ENCODE results near the gene RCAN2. TPM values are rescaled to one million over a fixed set of nuclear protein-coding genes. Genes with fewer than 3 reads are reported as not detected.

The RCAN2 gene
- total and polyA plus RNA-seq, 11 donors: 86.4 to 331 (median 311) TPM

DNA sequence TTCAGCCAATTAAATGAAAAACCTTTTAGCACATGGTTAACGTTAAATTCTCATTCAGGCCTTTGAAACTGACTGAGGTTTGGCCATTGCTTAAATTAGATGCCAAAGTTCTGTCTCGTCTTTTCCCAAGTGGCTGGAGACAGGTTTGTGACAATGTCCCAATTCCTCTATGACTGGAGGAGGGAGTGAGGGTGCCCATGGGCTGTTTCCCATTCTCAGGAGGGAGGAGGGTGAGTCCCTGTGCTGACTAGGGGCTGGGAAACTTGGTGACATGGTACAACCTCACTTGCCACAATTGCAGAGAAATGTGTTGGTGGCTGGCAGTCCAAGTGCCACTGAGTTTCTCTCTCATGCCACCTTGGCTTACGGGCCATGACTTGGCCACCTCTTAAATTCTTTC lies 256.5 kb downstream of the RCAN2 start:
- Histone ChIP-seq H3K4me3 (no peak overlapping the region), H3K4me1 (peaks cover 0 to 50% (median 17%) of the 10 kb centered on the region in 12 donors), H3K36me3 (peaks cover 0 to 11% (median 0%) of the 10 kb centered on the region in 9 donors), H3K27ac (peak overlapping the region; percentile 2 to 76 (median 54)), H3K27me3 (no peaks in the 10 kb centered on the region), H3K9me3 (peaks cover 0 to 6% (median 0%) of the 10 kb centered on the region in 12 donors)
- 46 to 61% (median 58%) methylated on average over 3 of the region's 3 CpGs for WGBS, 4 donors
- ATAC-seq (peak in 3 of 4 donors; percentile 16 to 62 (median 52)), DNase-seq (no peak)
- intact Hi-C loops (cut with DNase I): no loop called here
- TF ChIP-seq, protein P1, sequence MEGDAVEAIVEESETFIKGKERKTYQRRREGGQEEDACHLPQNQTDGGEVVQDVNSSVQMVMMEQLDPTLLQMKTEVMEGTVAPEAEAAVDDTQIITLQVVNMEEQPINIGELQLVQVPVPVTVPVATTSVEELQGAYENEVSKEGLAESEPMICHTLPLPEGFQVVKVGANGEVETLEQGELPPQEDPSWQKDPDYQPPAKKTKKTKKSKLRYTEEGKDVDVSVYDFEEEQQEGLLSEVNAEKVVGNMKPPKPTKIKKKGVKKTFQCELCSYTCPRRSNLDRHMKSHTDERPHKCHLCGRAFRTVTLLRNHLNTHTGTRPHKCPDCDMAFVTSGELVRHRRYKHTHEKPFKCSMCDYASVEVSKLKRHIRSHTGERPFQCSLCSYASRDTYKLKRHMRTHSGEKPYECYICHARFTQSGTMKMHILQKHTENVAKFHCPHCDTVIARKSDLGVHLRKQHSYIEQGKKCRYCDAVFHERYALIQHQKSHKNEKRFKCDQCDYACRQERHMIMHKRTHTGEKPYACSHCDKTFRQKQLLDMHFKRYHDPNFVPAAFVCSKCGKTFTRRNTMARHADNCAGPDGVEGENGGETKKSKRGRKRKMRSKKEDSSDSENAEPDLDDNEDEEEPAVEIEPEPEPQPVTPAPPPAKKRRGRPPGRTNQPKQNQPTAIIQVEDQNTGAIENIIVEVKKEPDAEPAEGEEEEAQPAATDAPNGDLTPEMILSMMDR (IDR thresholded peaks at IDR 0.05): no peak
- no peak for TF ChIP-seq POLR2A (IDR thresholded peaks at IDR 0.05)

DNA sequence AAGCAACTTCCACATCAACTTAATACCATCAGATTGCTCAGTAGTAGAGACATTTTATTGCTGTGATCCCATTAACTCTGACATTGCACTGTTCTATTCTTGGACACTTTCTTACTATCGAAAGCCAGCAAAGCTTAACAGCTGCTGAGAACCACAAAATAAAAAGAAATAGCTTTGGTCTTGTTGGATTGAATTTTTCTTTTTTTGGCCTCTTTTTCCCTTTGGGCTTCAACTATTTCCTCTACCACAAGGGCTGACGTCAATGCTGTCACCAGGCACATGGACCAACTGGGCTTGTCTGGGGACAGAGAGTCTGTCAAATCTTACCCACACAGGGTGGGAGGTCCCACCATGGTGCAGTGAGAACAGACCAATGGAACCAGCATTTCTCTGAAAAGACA lies 257.1 kb downstream of the RCAN2 start:
- WGBS, 4 donors: 39 to 58% (median 51%) methylated on average over 2 of the region's 2 CpGs
- peaks cover 0 to 50% (median 17%) of the 10 kb centered on the region in 12 donors for H3K4me1 ChIP-seq
- H3K27me3 ChIP-seq: no peaks in the 10 kb centered on the region
- ATAC-seq (peak; percentile 29 to 82 (median 76)), DNase-seq (peak in 4 of 5 donors; percentile 57 to 61 (median 58))
- H3K36me3 ChIP-seq: peaks cover 0 to 11% (median 0%) of the 10 kb centered on the region in 9 donors
- TF ChIP-seq POLR2A (IDR thresholded peaks at IDR 0.05): no peak
- TF ChIP-seq, protein P1 (IDR thresholded peaks at IDR 0.05): no peak
- peak overlapping the region; percentile 2 to 76 (median 58) for H3K27ac ChIP-seq
- H3K9me3 ChIP-seq: peaks cover 0 to 6% (median 0%) of the 10 kb centered on the region in 12 donors
- no peak overlapping the region for H3K4me3 ChIP-seq
- intact Hi-C loops (cut with DNase I): no loop called here

DNA sequence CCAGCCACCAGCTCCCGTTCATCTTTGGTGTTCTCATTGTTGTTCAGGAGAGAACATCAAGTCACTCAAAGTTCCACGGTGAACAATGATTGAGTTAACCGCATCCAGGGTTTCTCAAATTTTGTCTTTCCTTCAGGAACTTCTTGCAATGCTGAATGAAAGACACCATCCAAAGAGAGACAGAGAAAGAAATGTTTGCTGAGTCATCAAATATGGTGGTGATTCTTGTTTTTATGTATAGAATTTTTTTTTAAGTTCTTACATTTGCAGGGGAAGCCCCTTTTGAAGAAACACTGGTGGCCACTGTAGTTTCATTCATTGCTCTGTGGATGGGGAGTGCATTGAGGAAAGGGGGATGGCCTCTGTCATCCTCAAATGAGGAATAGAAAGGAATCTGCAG lies 258.1 kb downstream of the RCAN2 start:
- 91 to 98% (median 96%) methylated on average over 3 of the region's 3 CpGs for WGBS, 4 donors
- peaks cover 0 to 11% (median 0%) of the 10 kb centered on the region in 9 donors for H3K36me3 ChIP-seq
- H3K9me3 ChIP-seq: peaks cover 0 to 6% (median 0%) of the 10 kb centered on the region in 12 donors
- no peak overlapping the region for H3K4me3 ChIP-seq
- intact Hi-C loops (cut with DNase I): no loop called here
- H3K27me3 ChIP-seq: no peaks in the 10 kb centered on the region
- DNase-seq: no peak
- no peak for TF ChIP-seq POLR2A (IDR thresholded peaks at IDR 0.05)
- no peak for ATAC-seq
- peaks cover 0 to 45% (median 17%) of the 10 kb centered on the region in 12 donors for H3K4me1 ChIP-seq
- H3K27ac ChIP-seq: peak overlapping the region in 4 of 12 donors; percentile 56 to 76 (median 61)

DNA sequence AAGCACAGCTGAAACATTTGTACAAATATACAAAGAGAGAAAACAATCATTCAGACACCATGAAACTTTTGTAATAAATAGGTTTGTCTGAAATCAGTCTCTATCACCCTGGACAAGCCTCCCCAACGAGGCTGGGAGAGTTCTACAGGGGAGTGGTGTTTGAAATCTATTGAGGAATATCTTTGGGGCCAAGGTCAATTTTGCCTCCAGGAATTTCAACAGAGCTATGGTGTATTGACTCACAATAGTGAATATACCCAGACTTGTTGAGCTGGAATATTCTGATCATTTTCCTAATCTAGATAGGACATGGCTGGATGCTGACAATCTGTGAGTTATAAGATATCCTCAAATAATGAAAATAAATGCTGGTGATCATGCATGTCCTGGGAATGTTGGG lies 269.0 kb downstream of the RCAN2 start:
- Histone ChIP-seq H3K4me1 (peaks cover 0 to 35% (median 7%) of the 10 kb centered on the region in 12 donors), H3K4me3 (no peak overlapping the region), H3K27ac (no peak overlapping the region), H3K27me3 (no peaks in the 10 kb centered on the region), H3K9me3 (peaks cover 0 to 3% (median 0%) of the 10 kb centered on the region in 12 donors), H3K36me3 (peaks cover 0 to 22% (median 0%) of the 10 kb centered on the region in 9 donors)
- intact Hi-C loops (cut with DNase I): loop anchor here in 7 of 10 donors (5.0 kb wide), 6 partner anchors 130 to 405 kb away; partner anchors contain the start of gene RCAN2 (in 1 of the 7)
- no peak for TF ChIP-seq POLR2A (IDR thresholded peaks at IDR 0.05)
- TF ChIP-seq, protein P1 (IDR thresholded peaks at IDR 0.05): no peak
- ATAC-seq: no peak
- 41 to 48% (median 47%) methylated on average over 1 of the region's 1 CpG for WGBS, 4 donors
- DNase-seq: no peak

Measured in heart left ventricle (tissue), 16 donors.